Sigmoid colon (tissue), 4 donors: ENCODE results near the gene FANK1.

Experiments used
- POLR2AphosphoS5 ChIP-seq, 4 donors: sonication (generic); formaldehyde crosslinking; IDR thresholded peaks; one replicate each; pipeline ENCODE4 v1.6.1; 2017; ENCODE audit warnings: antibody characterized with exemption in 4 of 4
- TF ChIP-seq, protein P1 (sequence below), 4 experiments: fragments of 450-650 bp in 3 of 4; fragments of 200-600 bp in 1 of 4; IDR thresholded peaks; one replicate each; pipeline ENCODE4 v1.5.1; 2016 to 2019; ENCODE audit warnings: antibody characterized with exemption in 4 of 4, mild to moderate bottlenecking in 3 of 4, moderate library complexity in 2 of 4

DNA sequence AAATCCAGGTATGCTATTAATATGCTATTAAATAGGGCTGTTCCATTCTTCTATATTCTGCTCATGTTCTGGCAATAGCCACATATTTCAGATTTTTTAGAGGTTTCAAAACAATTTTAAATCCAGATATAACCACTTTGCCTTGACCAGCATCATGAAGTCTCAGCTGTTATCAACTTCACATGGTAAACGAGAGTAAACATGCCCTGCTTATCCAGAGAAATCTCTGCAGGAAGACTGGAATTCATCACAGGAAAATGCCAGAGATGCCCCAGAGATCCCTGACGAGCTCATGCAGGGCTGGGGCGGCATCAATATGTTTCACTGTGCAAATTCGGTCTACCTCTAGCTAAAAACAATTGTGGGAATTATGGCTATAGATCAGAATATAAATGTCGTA, 126.5 kb downstream of the FANK1 start:
- no peak for TF ChIP-seq POLR2AphosphoS5 (IDR thresholded peaks at IDR 0.05)
- TF ChIP-seq, protein P1, sequence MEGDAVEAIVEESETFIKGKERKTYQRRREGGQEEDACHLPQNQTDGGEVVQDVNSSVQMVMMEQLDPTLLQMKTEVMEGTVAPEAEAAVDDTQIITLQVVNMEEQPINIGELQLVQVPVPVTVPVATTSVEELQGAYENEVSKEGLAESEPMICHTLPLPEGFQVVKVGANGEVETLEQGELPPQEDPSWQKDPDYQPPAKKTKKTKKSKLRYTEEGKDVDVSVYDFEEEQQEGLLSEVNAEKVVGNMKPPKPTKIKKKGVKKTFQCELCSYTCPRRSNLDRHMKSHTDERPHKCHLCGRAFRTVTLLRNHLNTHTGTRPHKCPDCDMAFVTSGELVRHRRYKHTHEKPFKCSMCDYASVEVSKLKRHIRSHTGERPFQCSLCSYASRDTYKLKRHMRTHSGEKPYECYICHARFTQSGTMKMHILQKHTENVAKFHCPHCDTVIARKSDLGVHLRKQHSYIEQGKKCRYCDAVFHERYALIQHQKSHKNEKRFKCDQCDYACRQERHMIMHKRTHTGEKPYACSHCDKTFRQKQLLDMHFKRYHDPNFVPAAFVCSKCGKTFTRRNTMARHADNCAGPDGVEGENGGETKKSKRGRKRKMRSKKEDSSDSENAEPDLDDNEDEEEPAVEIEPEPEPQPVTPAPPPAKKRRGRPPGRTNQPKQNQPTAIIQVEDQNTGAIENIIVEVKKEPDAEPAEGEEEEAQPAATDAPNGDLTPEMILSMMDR (IDR thresholded peaks at IDR 0.05): no peak
